CD4-positive, alpha-beta memory T cell (primary cell): ENCODE results near the gene ATG5. TPM values are rescaled to one million over a fixed set of nuclear protein-coding genes. Genes with fewer than 3 reads are reported as not detected.

Source experiments
- CTCF ChIA-PET: fragments of 350-600 bp; sonication (Branson Sonifier 250); formaldehyde crosslinking; loops from one replicate; lab custom pipeline; 2021; ENCODE audit warnings: inconsistent platforms; ENCODE audit not compliant: partially characterized antibody; lab: Charles Lee
- POLR2A ChIA-PET: fragments of 350-600 bp; sonication (Branson Sonifier 250); formaldehyde crosslinking; loops from one replicate; lab custom pipeline; 2021; ENCODE audit not compliant: partially characterized antibody; lab: Charles Lee
- DNase-seq, 5 donors: peaks; one replicate each; pipeline versions ENCODE4 v3.0.0 to v3.0.0-alpha.2; 2020 to 2022; ENCODE audit warnings: mixed read lengths in 1 of 5
- H3K27ac ChIP-seq: one replicate; pipeline ENCODE4 v1.7.0; 2013; ENCODE audit warnings: low read depth, low read length
- H3K27me3 ChIP-seq: 2 replicates; pipeline ENCODE4 v1.7.0; 2013; ENCODE audit warnings: mild to moderate bottlenecking, low read length, moderate library complexity; ENCODE audit not compliant: insufficient read depth
- H3K36me3 ChIP-seq: 2 replicates; pipeline ENCODE4 v1.7.0; 2013; ENCODE audit warnings: mild to moderate bottlenecking, low read length, moderate library complexity; ENCODE audit not compliant: insufficient read depth
- H3K4me1 ChIP-seq: 2 replicates; pipeline ENCODE4 v1.7.0; 2013; ENCODE audit warnings: mild to moderate bottlenecking, low read length, moderate library complexity; ENCODE audit not compliant: insufficient read depth
- H3K4me3 ChIP-seq, 2 donors: one replicate each; pipeline ENCODE4 v1.7.0; 2013; ENCODE audit warnings: low read length in 2 of 2, mild to moderate bottlenecking in 1 of 2
- H3K9me3 ChIP-seq, 2 donors: one replicate each; pipeline ENCODE4 v1.7.0; 2013; ENCODE audit warnings: low read length in 2 of 2, control low read depth in 1 of 2; ENCODE audit not compliant: control insufficient read depth in 1 of 2
- H3K27ac Mint-ChIP-seq, 7 donors: one replicate each; pipeline ENCODE4 v1.8.0; 2020 to 2021; ENCODE audit warnings: mixed read lengths in 7 of 7, mild to moderate bottlenecking in 6 of 7, inconsistent platforms in 3 of 7, moderate library complexity in 3 of 7
- H3K27me3 Mint-ChIP-seq, 2 donors: one replicate each; pipeline ENCODE4 v1.8.0; 2020 to 2021; ENCODE audit warnings: mixed read lengths in 2 of 2
- H3K36me3 Mint-ChIP-seq, 2 donors: one replicate each; pipeline ENCODE4 v1.8.0; 2020 to 2021; ENCODE audit warnings: mixed read lengths in 2 of 2, inconsistent platforms in 1 of 2, mild to moderate bottlenecking in 1 of 2
- H3K4me1 Mint-ChIP-seq, 4 donors: one replicate each; pipeline ENCODE4 v1.8.0; 2020 to 2021; ENCODE audit warnings: mixed read lengths in 4 of 4, mild to moderate bottlenecking in 1 of 4
- H3K4me3 Mint-ChIP-seq, 8 donors: one replicate each; pipeline ENCODE4 v1.8.0; 2020 to 2021; ENCODE audit warnings: mixed read lengths in 8 of 8, mild to moderate bottlenecking in 7 of 8, moderate library complexity in 6 of 8, inconsistent platforms in 3 of 8
- H3K9me3 Mint-ChIP-seq, 8 donors: one replicate each; pipeline ENCODE4 v1.8.0; 2020 to 2021; ENCODE audit warnings: mixed read lengths in 8 of 8, mild to moderate bottlenecking in 5 of 8, inconsistent platforms in 3 of 8, moderate library complexity in 1 of 8
- intact Hi-C: fragments of 100-400 bp; cut with micrococcal nuclease; formaldehyde crosslinking; loops from one replicate; pipeline ENCODE4 v1.15.1; 2023
- polyA plus RNA-seq, 2 donors: library from polyadenylated mRNA; unstranded; fragments of 300-500 nt; fragmentation: Illumina TruSeq; gene quantifications; one replicate each; pipeline ENCODE4 v1.2.3, GENCODE V29; 2021
- total RNA-seq, 2 experiments: library from RNA; stranded (reverse); gene quantifications; one replicate each; pipeline ENCODE4 v1.2.3, GENCODE V29; 2021

Gene ATG5
- total and polyA plus RNA-seq, 4 experiments from 2014 or later = 26.8 to 49.7 (median 35.2) TPM

GRCh38 chr6:106216527-106216926, 109.0 kb downstream of the ATG5 start:
- Histone ChIP-seq H3K36me3 (no peaks in the 10 kb centered on the region), H3K4me3 (no peak overlapping the region), H3K4me1 (peaks cover 14% of the 10 kb centered on the region), H3K27me3 (no peaks in the 10 kb centered on the region), H3K27ac (no peak overlapping the region), H3K9me3 (no peaks in the 10 kb centered on the region)
- Mint-ChIP-seq H3K4me3 (no peak overlapping the region), H3K27ac (no peak overlapping the region), H3K9me3 (no peaks in the 10 kb centered on the region), H3K36me3 (no peaks in the 10 kb centered on the region), H3K4me1 (peaks cover 3 to 14% (median 7%) of the 10 kb centered on the region in 4 donors), H3K27me3 (no peaks in the 10 kb centered on the region)
- intact Hi-C loops = no loop called here
- POLR2A ChIA-PET = no interaction called here
- CTCF ChIA-PET = interaction anchor here (0.8 to 1.1 kb wide), 2 partner anchors 29 to 124 kb away, joined by 3 read pairs; no protein-coding TSS in a partner anchor
- DNase-seq = no peak

GRCh38 chr6:106215608-106216007, 110.0 kb downstream of the ATG5 start:
- Histone ChIP-seq H3K4me1 (peaks cover 14% of the 10 kb centered on the region), H3K27ac (no peak overlapping the region), H3K27me3 (no peaks in the 10 kb centered on the region), H3K9me3 (no peaks in the 10 kb centered on the region), H3K36me3 (no peaks in the 10 kb centered on the region), H3K4me3 (no peak overlapping the region)
- H3K4me3 Mint-ChIP-seq = no peak overlapping the region
- no peaks in the 10 kb centered on the region for H3K27me3 Mint-ChIP-seq
- H3K27ac Mint-ChIP-seq = no peak overlapping the region
- intact Hi-C loops = no loop called here
- CTCF ChIA-PET = interaction anchor here (4.5 kb wide), 1 partner anchor 8 kb away, joined by 34 read pairs; no protein-coding TSS in a partner anchor
- DNase-seq = no peak
- POLR2A ChIA-PET = interaction anchor here (1.2 kb wide), 1 partner anchor 117 kb away, joined by 4 read pairs; no protein-coding TSS in a partner anchor
- H3K4me1 Mint-ChIP-seq = peaks cover 3 to 10% (median 7%) of the 10 kb centered on the region in 4 donors
- H3K9me3 Mint-ChIP-seq = no peaks in the 10 kb centered on the region
- H3K36me3 Mint-ChIP-seq = peaks cover 0 to 5% of the 10 kb centered on the region in 2 donors

GRCh38 chr6:106214531-106214930, 111.0 kb downstream of the ATG5 start:
- ChIA-PET CTCF (interaction anchor here (1.0 to 4.5 kb wide), 2 partner anchors 10 to 68 kb away, joined by 3 to 34 read pairs; no protein-coding TSS in a partner anchor), POLR2A (interaction anchor here (1.2 kb wide), 1 partner anchor 116 kb away, joined by 4 read pairs; no protein-coding TSS in a partner anchor)
- Histone ChIP-seq H3K36me3 (no peaks in the 10 kb centered on the region), H3K9me3 (no peaks in the 10 kb centered on the region), H3K27me3 (no peaks in the 10 kb centered on the region), H3K4me3 (no peak overlapping the region), H3K4me1 (peaks cover 14% of the 10 kb centered on the region), H3K27ac (no peak overlapping the region)
- Mint-ChIP-seq H3K27me3 (no peaks in the 10 kb centered on the region), H3K9me3 (no peaks in the 10 kb centered on the region), H3K4me3 (no peak overlapping the region), H3K4me1 (peaks cover 3 to 10% (median 7%) of the 10 kb centered on the region in 4 donors), H3K27ac (no peak overlapping the region), H3K36me3 (peaks cover 0 to 7% of the 10 kb centered on the region in 2 donors)
- DNase-seq = no peak
- intact Hi-C loops = no loop called here

- Histone ChIP-seq H3K36me3 (no peaks in the 10 kb centered on the region), H3K9me3 (no peaks in the 10 kb centered on the region), H3K27ac (no peak overlapping the region), H3K4me3 (no peak overlapping the region), H3K4me1 (peaks cover 14% of the 10 kb centered on the region), H3K27me3 (no peaks in the 10 kb centered on the region)
- POLR2A ChIA-PET = no interaction called here
- Mint-ChIP-seq H3K27ac (peak overlapping the region in 2 of 7 donors; percentile 17 to 69), H3K4me1 (peaks cover 3 to 10% (median 7%) of the 10 kb centered on the region in 4 donors), H3K27me3 (no peaks in the 10 kb centered on the region), H3K9me3 (no peaks in the 10 kb centered on the region), H3K4me3 (no peak overlapping the region), H3K36me3 (peaks cover 0 to 13% of the 10 kb centered on the region in 2 donors)
- no peak for DNase-seq
- intact Hi-C loops = no loop called here
- CTCF ChIA-PET = interaction anchor here (1.4 to 4.5 kb wide), 3 partner anchors 10 to 123 kb away, joined by 3 to 34 read pairs (median 4); no protein-coding TSS in a partner anchor
Observed at GRCh38 chr6:106213660-106214289, 111.8 kb downstream of the ATG5 start.

GRCh38 chr6:106212576-106212975, 113.0 kb downstream of the ATG5 start:
- ChIA-PET POLR2A (no interaction called here), CTCF (interaction anchor here (1.4 to 4.5 kb wide), 3 partner anchors 9 to 122 kb away, joined by 3 to 34 read pairs (median 4); no protein-coding TSS in a partner anchor)
- Histone ChIP-seq H3K9me3 (no peaks in the 10 kb centered on the region), H3K27me3 (no peaks in the 10 kb centered on the region), H3K4me3 (no peak overlapping the region), H3K4me1 (peaks cover 7% of the 10 kb centered on the region), H3K36me3 (no peaks in the 10 kb centered on the region), H3K27ac (no peak overlapping the region)
- no peaks in the 10 kb centered on the region for H3K9me3 Mint-ChIP-seq
- peaks cover 0 to 16% of the 10 kb centered on the region in 2 donors for H3K36me3 Mint-ChIP-seq
- DNase-seq = no peak
- no peaks in the 10 kb centered on the region for H3K27me3 Mint-ChIP-seq
- H3K4me3 Mint-ChIP-seq = no peak overlapping the region
- peaks cover 3 to 10% (median 8%) of the 10 kb centered on the region in 4 donors for H3K4me1 Mint-ChIP-seq
- H3K27ac Mint-ChIP-seq = peak overlapping the region in 1 of 7 donors; percentile 23
- intact Hi-C loops = no loop called here

- no peak overlapping the region for H3K4me3 Mint-ChIP-seq
- H3K27ac ChIP-seq = no peak overlapping the region
- H3K4me3 ChIP-seq = no peak overlapping the region
- no peaks in the 10 kb centered on the region for H3K27me3 Mint-ChIP-seq
- peaks cover 0 to 15% (median 9%) of the 10 kb centered on the region in 4 donors for H3K4me1 Mint-ChIP-seq
- peaks cover 7 to 27% of the 10 kb centered on the region in 2 donors for H3K36me3 Mint-ChIP-seq
- no peaks in the 10 kb centered on the region for H3K27me3 ChIP-seq
- CTCF ChIA-PET = interaction anchor here (1.0 to 2.6 kb wide), 2 partner anchors 9 to 17 kb away, joined by 3 to 10 read pairs; no protein-coding TSS in a partner anchor
- H3K9me3 Mint-ChIP-seq = no peaks in the 10 kb centered on the region
- intact Hi-C loops = no loop called here
- DNase-seq = no peak
- H3K36me3 ChIP-seq = no peaks in the 10 kb centered on the region
- H3K27ac Mint-ChIP-seq = no peak overlapping the region
- H3K9me3 ChIP-seq = no peaks in the 10 kb centered on the region
- POLR2A ChIA-PET = no interaction called here
- no peaks in the 10 kb centered on the region for H3K4me1 ChIP-seq
Observed at GRCh38 chr6:106206905-106207304, 118.7 kb downstream of the ATG5 start.

- Mint-ChIP-seq H3K27ac (peak overlapping the region in 3 of 7 donors; percentile 60 to 73 (median 61)), H3K4me3 (no peak overlapping the region), H3K36me3 (peaks cover 16 to 34% of the 10 kb centered on the region in 2 donors), H3K27me3 (no peaks in the 10 kb centered on the region), H3K9me3 (no peaks in the 10 kb centered on the region), H3K4me1 (peaks cover 2 to 14% (median 10%) of the 10 kb centered on the region in 4 donors)
- H3K4me3 ChIP-seq = no peak overlapping the region
- H3K27me3 ChIP-seq = no peaks in the 10 kb centered on the region
- DNase-seq = no peak
- intact Hi-C loops = no loop called here
- ChIA-PET POLR2A (interaction anchor here (1.1 kb wide), 2 partner anchors 106 to 119 kb away, joined by 3 to 5 read pairs; partner anchors contain the start of gene PRDM1), CTCF (interaction anchor here (0.6 kb wide), 2 partner anchors 15 to 479 kb away, joined by 3 read pairs; no protein-coding TSS in a partner anchor)
- H3K36me3 ChIP-seq = no peaks in the 10 kb centered on the region
- H3K9me3 ChIP-seq = no peaks in the 10 kb centered on the region
- no peak overlapping the region for H3K27ac ChIP-seq
- H3K4me1 ChIP-seq = no peaks in the 10 kb centered on the region
Observed at GRCh38 chr6:106204961-106205360, 120.6 kb downstream of the ATG5 start.
